ENCODE data around the gene ZNF853. TPM values are rescaled to one million over a fixed set of nuclear protein-coding genes. Genes with fewer than 3 reads are reported as not detected.
"Not testable (repeated sequence)": the region's sequence is repeated elsewhere in the genome, so short reads cannot be mapped to it uniquely, and the experiment has no call there.

ZNF853 gene
- 0.39 and 0.79 TPM in 2 replicates for total RNA-seq

DNA sequence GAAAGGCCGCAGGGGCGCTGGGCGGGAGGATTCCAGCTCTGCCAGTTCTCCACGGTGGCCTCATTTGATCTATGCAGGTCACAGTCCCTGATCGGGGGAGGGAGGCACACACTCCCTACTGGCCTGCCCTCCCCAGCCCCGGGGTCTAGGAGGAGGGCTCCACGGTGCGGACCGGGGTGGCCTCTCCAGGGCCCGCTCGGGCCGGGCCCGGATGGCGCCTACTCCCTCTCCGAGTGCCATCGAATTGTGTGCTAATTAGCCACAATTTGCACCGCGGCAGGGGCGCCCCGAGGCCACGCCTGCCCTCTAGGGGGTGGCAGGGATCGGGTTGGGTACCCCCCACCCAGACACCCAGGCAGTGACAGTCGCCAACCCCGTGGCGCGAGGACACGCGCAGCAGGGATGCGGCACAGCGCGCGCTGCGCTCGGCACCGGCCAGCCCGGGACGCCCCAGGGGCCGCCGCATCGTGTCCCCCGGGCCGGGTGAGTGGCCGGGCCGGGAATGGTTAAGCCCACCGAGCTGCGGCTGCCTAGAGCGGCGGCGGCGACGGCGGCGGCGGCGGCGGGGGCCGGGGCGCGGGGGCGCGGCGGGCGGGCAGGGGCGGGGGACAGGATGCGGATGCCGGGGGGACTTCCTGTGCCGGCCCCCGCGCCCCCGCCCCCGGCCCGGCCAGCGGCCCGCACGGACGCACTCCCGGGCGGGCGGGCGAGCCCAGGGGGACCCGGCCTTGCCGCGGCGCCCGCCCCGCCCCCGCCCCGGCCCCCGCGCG is at the start of gene ZNF853:
Gene ZNF853, plus strand, starts transcription at position 658 of the 770 bp plus-strand sequence. CDS start 565 bp downstream, outside the sequence.
- DNase-seq (ENCODE audit: low read depth, low spot score): no peak

DNA sequence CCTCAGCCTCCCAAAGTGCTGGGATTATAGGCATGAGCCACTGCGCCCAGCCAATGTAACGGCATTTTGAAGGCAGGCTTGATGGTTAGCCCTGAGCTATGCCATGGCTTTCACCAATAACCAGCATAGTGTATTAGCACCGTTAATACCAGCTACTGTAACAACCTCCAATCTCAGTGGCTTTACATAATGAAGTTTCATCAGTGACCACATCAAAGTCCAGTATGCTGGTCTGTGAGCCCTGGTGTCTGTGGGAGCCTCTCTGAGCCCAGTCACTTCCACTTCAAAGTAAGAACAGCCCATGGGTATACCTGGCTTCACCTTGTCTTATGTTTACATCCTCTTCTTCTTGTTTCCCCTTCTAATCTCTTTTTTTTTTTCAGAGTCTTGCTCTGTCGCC is 49.8 kb upstream of the ZNF853 start:
- no peak for DNase-seq (ENCODE audit: low read depth, low spot score)

DNA sequence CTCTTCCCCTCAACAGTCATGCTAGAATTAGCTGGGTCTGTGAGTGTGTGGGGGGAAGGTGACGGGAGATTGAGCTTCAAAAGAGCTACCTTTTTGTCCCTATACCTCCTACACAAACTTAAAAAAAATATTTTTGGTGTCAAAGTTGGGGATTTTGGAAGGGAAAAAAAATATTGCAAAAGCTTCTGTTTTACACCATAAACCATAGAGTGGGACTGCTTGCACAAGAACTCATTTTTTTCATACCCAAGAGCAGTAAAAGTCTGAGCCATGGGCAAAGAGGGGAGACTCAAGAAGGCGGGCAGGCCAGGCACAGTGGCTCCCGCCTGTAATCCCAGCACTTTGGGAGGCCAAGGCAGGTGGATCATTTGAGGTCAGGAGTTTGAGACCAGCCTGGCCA is 47.5 kb upstream of the ZNF853 start:
- DNase-seq (ENCODE audit: low read depth, low spot score): no peak

DNA sequence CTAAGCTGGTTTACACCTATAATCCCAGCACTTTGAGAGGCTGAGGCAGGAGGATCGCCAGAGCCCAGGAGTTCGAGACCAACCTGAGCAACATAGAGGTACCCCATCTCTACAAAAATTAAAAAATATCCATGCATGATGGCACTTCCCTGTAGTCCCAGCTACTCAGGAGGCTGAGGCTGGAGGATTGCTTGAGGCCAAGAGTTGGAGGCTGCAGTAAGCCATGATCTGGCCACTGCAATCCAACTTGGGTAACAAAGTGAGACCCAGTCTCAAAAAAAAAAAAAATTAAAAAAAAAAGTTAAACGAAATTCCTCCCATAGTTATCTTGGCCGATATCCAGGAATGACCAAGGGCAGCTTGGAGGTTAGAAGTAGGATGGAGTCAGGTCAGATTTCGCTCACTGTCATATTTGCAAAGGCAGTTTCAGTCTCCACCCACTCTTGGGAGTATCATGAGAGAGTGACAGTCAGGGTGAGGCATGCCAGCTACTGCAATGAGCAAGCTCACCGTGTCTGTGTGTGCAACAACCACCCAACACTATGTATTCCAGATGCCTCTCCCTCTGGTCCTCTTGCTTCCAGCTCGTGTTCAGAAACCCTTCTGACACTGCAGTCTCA is 44.1 kb upstream of the ZNF853 start:
- DNase-seq (ENCODE audit: low read depth, low spot score): no peak

DNA sequence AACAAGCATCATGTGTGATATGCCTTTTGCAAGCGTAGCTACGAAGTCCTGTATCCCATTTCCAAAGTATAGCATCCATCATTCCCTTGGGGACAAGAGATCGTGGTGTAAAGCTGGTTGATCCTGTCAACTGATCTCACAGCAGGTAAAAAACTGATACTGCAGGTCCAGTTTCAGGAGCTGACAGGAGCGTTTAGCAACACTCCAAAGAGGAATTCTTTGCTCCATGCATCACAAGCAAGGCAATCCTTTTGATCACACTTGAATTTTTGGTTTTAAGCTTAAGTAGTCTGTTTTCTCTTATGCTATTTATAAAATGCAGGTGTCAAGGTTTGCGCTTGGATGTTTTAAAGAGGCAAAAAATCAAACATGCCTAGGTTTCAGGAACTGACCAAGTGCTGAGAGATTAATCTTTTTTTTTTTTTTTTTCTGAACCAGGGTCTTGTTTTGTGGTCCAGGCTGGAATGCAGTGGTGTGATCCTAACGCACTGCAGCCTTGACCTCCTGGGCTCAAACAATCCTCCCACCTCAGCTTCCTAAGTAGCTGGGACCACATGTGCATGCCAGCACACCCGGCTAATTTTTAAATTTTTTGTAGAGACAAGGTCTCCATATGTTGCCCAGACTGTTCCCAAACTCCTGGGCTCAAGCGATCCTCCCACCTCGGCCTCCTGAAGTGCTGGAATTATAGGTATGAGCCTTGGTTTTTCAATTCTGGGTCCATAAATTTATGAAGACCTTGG is 40.0 kb upstream of the ZNF853 start:
- no peak for DNase-seq (ENCODE audit: low read depth, low spot score)

DNA sequence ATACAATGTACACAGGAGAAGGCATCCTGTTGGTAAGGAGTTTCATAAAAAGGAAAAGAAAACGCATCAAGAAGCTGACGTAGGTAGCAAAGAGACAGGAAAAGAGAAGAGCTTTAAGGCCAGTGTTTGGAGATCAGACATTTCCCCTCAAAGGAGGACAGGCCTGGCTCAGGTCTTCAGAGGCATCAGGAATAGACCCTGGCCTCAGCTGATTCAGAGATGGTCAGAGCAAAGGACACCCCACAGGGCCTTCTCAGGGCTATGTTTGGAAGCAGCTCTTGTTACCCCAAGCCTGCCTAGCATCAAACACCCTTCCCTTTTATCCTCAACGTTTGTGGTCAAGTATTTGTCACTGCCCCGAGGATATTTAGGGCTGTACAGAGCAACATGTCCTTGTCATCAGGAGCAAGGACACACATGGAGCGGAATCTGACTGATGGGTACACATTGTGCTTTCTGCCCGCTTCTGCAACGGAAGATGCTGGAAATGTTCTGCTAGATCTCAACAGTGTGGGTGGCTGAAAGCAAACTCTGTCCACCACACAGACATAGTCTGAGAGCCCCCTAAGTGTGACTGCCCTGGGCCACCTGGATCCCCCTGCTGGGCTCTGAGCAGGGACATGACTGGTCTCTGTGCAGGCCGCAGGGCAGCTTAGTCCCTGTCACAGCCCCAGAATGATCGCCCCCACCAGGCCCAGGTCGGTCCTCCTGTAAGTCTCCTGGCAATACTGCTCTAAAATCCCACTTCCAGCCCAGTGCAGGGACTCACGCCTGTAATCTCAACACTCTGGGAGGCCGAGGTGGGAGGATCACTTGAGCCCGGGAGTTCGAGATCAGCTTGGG is 39.2 kb upstream of the ZNF853 start:
- no peak for DNase-seq (ENCODE audit: low read depth, low spot score)

DNA sequence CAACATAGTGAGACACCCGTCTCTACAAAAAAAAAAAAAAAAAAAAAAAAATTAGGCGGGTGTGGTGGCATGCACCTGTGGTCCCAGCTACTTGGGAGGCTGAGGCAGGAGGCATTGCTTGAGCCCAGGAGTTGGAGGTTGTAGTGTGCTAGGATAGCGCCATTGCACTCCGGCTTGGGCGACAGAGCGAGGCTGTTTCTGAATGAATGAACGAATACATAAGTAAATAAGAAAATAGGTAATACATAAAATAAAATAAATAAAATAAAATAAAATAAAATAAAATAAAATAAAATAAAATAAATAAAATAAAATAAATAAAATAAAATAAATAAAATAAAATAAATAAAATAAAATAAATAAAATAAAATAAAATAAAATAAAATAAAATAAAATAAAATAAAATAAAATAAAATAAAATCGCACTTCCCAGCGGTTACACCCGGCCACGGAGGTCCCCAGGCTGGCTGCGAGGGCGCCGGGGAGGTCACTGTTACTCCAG is 38.5 kb upstream of the ZNF853 start:
- DNase-seq (ENCODE audit: low read depth, low spot score): not testable (repeated sequence)

DNA sequence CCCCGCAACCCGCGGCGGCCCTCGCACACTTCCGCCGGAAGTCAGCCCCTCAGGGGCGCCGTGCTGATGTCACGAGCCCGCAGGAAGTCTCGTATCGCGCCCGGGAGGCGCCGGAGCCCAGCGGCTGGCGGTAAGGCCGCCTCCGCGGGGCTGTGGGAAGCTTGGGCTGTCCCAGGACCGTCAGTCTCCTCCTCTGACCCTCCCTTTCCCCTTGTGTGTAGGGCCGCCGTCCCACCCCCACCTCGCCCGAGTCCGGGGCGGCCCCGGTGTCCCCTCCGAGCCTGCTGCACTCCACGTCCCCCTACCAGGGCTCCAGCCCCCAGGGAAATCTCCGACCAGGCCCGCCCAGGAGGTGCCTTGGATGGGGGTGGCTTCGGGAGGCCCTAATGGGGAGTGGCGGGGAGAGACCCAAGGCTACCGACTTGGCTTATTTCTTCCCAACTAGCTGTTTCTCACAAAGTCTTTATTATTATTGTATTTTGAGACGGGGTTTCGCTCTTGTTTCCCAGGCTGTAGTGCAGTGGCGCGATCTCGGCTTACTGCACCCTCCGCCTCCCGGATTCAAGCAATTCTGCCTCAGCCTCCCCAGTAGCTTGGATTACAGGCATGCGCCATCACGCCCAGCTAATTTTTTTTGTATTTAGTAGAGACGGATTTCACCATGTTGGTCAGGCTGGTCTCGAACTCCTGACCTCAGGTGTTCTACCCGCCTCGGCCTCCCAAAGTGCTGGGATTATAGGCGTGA is 37.9 kb upstream of the ZNF853 start, which contains the start of gene ZDHHC4:
Gene ZDHHC4, plus strand, starts transcription at position 86 of the 745 bp plus-strand sequence. CDS start 3,108 bp downstream, outside the sequence.
- DNase-seq (ENCODE audit: low read depth, low spot score): peak; percentile 49

DNA sequence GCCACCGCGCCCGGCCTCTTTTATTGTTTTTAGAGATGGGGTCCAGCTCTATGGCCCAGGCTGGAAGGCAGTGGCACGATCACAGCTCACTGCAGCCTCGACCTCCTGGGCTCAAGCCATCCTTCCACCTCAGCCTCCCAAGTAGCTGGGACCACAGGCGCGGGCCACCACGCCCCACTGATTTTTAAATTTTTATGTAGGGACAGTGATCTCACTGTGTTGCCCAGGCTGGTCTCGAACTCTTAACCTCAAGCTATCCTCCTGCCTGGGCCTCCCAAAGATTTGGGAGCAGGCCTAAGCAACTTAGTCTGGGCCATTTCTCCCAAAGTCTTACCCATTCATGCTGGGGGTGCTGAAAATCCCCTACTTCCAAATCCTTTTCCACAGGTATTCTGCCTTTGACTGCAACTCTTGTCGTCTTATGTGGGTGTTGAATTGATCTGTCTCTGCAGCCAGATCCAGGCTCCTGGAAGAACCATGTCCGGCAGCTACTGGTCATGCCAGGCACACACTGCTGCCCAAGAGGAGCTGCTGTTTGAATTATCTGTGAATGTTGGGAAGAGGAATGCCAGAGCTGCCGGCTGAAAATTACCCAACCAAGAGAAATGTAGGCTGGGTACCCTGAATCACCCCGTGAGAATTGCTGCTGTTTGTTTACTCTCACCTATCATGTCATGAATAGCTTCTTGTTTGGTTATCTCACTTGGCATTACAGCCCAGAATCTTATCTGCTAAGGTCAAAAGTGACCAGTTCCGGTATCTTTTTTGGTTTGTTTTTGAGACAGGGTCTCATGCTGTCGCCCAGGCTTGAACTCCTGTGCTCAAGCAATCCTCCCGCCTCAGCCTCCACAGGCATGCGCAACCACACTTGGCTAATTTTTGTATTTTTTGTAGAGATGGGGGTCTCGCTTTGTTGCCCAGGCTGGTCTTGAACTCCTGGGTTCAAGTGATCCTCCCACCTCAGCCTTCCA is 37.0 kb upstream of the ZNF853 start:
- no peak for DNase-seq (ENCODE audit: low read depth, low spot score)

DNA sequence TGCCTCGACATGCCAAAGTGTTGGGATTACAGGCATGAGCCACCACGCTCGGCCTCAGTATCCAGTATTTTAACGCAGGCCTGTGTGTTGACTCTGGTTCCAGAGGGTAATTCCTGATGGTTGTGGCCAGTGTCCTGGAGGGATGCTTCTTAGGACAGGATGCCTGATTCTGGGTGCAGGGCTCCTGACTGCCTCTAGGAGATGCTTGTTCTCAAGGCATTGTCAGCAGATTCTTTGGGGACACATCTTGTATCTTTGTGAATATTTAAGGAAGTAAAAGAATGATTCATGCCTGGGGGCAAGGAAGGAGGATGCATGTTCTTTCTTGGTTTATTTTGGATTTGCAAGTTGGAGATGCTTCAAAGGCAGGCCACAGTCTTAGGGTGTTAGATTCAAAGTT is 36.0 kb upstream of the ZNF853 start:
- no peak for DNase-seq (ENCODE audit: low read depth, low spot score)

DNA sequence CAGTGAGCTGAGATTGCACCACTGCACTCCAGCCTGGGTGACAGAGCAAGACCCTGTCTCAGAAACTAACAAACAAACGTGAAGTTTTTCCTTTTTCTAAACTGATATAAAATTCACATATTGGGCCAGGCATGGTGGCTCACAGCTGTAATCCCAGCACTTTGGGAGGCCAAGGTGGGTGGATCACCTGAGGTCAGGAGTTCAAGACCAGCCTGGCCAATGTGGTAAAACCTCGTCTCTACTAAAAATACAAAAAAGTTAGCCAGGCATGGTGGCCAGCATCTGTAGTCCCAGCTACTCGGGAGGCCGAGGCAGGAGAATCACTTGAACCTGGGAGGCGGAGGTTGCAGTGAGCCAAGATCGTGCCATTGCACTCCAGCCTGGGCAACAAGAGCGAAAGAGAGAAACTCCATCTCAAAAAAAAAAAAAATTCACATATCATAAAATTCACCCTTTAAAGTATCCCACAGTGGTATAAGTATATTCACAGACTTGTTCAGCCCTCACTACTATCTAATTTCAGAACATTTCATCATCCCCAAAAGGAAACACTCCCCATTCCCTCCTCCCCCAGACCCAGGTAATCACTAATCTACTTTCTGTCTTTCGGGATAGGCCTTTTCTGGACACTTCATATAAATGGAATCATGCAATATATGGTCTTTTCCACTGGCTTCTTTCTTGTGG is 29.5 kb upstream of the ZNF853 start:
- DNase-seq (ENCODE audit: low read depth, low spot score): not testable (repeated sequence)

DNA sequence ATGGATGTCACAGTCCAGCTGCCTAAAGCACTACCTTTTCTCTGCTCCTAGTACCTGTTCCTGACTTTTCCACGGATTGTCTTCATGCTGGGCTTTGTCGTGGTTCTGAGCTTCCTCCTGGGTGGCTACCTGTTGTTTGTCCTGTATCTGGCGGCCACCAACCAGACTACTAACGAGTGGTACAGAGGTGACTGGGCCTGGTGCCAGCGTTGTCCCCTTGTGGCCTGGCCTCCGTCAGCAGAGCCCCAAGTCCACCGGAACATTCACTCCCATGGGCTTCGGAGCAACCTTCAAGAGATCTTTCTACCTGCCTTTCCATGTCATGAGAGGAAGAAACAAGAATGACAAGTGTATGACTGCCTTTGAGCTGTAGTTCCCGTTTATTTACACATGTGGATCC is 26.8 kb upstream of the ZNF853 start:
- no peak for DNase-seq (ENCODE audit: low read depth, low spot score)

DNA sequence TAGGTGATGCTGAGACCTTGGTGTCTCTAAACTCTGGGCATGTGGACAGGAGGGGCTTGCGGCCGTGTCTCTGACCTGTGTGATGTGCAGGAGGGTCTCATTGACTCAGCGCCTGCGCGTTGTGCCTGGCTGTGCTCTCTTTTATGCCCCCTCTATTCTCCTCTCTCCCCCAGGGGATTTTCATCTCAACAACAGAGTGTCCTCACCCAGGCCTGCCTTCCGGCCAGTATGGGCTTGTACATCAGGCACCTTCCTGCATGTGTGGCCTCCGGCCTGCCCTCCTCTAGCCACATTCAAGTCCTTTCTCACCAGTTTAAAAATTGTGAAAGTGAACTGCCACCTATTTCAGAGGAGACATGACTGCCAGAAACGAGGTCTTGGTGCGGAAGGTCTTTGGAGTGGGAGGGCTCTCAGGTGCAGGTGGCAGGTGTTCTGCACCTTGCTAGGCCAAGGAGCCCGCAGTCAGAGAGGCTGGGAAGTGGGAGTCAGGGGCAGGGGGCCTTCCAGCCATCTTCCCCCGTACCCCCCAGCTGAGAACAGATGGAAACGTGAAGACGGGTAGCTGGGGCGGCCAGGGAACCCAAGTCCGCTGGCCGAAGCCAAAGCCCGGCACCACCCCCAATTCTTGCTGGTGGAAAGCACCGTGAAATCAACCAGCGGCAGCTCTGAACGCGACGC is 26.1 kb upstream of the ZNF853 start:
- DNase-seq (ENCODE audit: low read depth, low spot score): no peak

DNA sequence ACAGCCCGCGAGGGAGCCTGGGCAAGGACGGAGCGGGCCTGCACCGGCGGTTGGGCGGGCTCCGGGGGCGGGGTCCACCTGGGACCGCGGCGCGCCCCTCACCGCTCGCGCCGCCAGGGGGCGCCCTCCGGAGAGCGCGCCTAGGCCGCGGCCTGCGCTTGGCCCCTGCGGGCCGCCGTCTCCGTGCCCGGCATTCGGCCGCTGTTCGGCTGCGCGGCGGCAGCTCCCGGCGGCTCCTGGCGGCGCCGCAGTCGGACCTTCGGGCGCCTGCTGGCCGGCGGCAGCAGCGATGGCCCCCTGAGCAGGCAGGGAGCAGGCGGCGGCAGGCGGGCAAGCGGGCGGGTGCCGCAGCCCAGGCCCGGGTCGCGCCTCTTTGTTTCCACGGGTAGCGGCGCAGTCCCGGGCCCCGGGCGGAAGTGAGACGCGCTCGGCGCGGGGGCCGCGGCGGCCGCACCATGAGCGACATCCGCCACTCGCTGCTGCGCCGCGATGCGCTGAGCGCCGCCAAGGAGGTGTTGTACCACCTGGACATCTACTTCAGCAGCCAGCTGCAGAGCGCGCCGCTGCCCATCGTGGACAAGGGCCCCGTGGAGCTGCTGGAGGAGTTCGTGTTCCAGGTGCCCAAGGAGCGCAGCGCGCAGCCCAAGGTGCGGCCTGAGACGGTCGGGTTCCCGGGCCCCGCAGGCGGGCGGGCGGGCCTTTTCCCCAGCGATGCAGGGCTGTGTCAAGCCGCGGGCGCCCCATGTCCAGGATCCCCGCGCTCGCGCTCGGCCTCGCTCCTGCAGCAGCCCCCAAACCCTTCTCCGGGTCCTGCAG is 25.4 kb upstream of the ZNF853 start, which contains the start of gene INTS15:
Gene INTS15, plus strand, starts transcription at position 193 of the 816 bp plus-strand sequence. Its CDS starts 263 bp downstream, at position 456.
- peak; percentile 22 for DNase-seq (ENCODE audit: low read depth, low spot score)

DNA sequence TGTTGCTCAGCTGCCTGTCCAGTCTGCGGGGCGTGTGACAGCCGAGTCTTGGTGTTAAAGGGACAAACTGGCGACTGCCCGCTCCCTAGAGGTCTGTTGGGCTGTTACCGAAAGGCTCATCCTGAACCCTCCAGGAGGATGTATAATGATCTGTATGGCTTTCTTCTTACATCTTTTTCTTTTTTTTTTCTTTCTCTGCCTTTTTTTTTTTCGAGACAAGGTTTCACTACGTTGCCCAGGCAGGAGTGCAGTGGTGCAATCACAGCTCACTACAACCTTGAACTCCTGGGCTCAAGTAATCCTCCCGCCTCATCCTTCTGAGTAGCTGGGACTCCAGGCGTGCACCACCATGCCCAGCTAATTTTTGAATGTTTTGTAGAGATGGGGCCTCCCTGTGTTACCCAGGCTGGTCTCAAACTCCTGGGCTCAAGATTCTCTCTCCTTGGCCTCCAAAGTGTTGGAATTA is 24.7 kb upstream of the ZNF853 start:
- no peak for DNase-seq (ENCODE audit: low read depth, low spot score)

DNA sequence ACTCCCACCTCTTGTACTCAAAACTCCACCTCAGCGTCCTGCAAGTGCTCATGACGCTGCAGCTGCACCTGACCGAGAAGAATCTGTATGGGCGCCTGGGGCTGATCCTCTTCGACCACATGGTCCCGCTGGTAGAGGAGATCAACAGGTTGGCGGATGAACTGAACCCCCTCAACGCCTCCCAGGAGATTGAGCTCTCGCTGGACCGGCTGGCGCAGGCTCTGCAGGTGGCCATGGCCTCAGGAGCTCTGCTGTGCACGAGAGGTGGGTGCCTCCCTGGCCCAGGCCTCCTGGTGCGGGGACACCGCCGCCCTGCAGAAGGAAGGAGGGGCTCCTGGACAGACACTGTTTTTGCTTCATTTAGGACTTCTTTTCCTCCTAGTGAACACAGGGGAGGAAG is 15.3 kb upstream of the ZNF853 start:
- no peak for DNase-seq (ENCODE audit: low read depth, low spot score)

DNA sequence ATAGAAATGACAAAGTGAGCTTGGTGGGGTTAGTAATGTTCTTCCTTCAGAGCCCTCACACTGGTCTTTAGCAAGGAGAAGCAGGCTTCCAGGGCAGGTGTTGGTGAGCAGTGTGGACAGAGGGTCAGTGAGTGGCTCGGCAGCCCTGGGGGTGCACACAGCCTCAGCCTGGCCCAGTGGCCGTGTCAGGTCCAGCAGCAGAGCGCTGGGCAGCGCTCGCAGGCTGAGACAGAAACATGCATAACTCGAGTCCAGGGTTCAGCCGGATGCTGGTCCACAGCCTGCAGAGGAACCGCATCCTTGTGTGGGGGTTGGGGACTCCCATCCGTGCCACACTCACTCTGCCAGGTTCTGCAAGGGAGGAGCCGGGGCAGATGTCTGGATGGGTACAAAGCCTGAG is 11.0 kb upstream of the ZNF853 start:
- DNase-seq (ENCODE audit: low read depth, low spot score): no peak

Data from pulmonary artery endothelial cell (primary cell).